GM18858 (cell line): Measurements from ENCODE around the gene ALKBH3.

ENCODE experiments used
- ATAC-seq: cut with Tn5 transposase; IDR thresholded peaks from one replicate; pipeline ENCODE4 v1.9.1; 2021; ENCODE audit not compliant: unreplicated experiment

The ALKBH3 gene

DNA sequence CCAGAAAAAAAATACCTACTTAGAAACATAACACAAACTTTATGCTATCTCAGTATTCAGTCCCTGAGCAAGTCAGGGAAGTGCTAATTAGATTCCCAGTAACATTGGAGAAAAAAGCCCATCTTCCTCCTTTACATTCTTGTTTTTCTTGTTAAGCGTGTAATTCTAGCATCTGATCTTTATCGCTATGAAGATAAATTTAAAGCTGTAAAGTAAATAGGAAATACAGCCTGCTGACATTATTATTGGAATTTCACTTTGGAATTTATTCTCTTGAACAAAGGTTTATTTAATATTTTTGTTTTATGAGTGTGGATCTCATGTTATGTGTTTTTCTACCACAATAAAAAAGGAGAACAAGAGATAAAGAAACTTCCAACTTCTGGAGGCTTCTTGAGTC is 13.9 kb downstream of the ALKBH3 start:
- ATAC-seq: no peak

DNA sequence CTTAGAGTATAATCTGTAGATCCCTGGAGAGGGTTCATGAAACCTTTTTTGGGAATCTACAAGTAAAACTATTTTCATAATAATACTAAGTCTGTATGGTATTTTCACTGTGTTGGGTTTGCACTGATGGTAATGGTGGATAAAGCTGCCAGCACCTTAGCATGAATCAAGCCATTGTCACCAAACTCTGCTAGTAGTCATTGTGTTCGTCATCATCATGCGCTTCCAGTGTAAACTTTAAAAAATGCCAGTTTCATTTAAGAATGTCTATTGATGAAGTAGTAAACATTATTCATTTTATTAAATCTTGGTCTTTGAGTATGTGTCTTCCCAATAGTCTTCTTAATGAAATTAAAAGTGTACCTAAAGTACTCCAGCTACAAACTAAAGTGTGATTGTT is 15.0 kb downstream of the ALKBH3 start:
- ATAC-seq: no peak

DNA sequence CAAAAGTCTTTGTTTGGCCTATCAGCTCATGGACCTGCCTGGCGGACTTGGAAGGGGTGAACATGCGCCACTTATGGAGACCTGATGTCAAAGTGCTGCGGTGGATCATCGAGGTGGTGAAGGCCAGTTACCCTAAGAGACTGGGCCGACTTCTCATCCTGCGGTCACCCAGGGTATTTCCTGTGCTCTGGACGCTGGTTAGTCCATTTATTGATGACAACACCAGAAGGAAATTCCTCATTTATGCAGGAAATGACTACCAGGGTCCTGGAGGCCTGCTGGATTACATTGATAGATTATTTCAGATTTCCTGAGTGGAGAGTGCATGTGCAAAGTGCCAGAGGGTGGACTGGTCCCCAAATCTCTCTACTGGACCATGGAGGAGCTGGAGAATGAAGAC is 17.9 kb downstream of the ALKBH3 start:
- no peak for ATAC-seq

DNA sequence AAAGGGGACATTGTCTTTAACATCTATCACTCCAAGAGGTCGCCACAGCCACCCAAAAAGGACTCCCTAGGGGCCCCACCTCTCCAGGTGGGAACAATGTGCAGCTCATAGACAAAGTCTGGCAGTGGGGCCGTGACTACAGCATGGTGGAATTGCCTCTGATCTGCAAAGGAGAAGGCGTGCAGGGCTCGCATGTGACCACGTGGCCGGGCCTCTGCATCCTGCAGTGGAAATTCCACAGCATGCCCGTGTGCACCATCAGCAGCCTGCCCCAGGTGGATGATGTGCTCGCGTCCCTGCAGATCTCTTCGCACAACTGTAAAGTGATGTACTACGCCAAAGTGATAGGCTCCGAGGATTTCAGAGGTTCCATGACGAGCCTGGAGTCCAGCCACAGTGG is 18.5 kb downstream of the ALKBH3 start:
- no peak for ATAC-seq

DNA sequence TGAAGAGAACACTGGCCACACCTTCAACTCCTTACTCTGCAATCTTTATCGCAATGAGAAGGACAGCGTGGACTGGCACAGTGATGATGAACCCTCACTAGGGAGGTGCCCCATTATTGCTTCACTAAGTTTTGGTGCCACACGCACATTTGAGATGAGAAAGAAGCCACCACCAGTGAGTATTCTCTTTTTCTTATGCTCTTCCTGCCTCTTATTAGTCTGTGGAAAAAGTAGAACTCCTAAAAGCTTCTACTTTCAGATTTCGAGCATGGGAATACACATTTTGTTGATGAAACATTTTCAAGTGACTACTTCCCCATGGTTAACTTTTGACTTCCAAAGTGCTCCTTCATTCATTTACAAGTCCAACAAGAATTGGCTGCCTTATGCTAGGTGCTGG is 20.9 kb downstream of the ALKBH3 start:
- no peak for ATAC-seq

DNA sequence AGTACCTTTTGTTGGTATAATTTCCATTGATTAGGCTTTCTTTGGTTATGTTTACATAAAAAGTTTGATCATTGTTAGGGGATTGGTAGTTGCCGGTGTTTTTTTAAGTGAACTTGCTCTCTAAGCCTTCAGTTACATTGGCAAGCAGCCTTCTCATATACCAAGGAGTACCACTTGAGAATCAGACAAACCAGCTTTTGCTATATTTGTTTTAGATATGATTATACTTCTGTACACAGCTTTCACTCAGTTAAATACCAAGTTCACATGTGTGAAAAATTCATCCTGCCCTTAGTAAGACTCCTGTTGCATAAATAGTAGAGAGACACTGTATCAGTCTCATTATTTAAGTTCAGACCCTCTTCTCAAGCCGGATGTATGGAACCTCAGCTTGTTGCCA is 22.4 kb downstream of the ALKBH3 start:
- no peak for ATAC-seq

DNA sequence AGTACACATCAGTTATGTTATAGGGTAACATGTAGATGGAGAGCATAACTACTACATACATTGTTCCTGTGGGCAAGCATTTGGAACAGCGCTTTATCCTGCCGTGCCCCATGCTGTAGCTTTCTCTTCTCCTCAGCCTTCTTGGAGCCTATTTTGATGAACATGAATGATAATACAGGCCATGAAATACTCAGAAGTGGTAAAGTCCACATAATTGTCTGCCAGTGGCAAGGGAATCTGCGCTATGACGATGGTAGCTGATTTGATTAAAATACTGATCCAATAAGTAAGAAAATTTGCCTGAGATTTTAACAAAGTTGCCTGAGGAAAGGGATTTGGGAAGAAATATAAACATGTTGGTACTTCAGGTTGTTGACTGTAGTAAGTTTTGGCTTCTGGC is 23.3 kb downstream of the ALKBH3 start:
- ATAC-seq: no peak

DNA sequence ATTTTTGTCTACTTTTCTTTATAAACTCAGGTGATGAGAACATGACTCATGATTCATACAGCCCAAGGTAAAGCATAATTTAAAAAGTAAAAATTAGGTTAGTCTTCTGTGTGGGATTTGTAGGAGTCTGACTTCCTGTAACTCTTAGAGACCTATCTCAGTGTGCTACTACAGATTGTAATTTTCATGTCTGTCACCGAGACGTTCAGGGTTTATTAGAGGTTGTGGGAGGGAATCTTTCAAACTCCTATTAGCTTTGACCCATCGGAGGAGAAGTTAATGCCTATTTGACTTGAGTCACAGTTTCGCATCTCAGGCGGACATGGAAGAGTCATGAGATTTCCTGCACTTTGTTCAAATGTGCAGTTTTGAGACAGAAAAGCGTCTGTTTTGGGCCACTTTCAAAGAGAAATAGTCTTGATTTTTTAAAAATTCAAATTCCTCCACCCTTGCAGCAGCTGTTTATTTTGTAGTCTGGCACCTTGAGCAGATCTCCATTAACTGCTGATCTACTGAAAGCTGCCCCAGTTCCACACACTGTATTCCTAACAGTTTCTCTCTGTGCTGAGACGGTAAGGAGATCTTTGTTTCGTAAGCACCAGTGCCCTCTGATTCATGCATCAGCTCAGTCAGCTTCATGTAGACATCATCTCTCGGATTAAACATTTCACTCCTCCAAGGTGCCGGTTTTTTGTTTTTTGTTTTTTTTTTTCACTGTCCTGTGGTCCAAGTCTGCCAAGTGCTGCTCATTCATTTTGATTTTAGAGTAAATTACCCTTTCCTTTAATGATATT is 24.3 kb downstream of the ALKBH3 start:
- ATAC-seq: no peak

DNA sequence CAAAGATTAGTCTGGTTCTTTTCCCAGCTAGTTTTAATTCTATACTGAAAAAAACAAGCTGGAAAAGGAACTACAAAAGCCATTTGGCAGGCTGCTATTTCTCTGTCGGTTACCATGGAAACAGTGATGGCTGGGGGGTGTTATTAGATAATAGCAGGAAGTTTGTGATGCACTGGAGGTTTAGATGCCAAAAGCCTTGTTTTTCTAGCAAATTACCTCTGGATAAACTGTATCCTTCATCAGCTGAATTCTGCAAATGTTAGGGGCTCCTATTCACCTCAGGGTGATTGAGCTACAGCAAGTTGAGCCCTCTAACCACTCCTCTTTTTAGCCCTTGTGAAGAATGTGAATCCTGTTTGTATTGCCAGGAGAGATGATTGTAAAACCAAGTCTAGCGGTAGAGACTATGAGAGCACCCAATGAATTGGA is 25.2 kb downstream of the ALKBH3 start:
- ATAC-seq: no peak

DNA sequence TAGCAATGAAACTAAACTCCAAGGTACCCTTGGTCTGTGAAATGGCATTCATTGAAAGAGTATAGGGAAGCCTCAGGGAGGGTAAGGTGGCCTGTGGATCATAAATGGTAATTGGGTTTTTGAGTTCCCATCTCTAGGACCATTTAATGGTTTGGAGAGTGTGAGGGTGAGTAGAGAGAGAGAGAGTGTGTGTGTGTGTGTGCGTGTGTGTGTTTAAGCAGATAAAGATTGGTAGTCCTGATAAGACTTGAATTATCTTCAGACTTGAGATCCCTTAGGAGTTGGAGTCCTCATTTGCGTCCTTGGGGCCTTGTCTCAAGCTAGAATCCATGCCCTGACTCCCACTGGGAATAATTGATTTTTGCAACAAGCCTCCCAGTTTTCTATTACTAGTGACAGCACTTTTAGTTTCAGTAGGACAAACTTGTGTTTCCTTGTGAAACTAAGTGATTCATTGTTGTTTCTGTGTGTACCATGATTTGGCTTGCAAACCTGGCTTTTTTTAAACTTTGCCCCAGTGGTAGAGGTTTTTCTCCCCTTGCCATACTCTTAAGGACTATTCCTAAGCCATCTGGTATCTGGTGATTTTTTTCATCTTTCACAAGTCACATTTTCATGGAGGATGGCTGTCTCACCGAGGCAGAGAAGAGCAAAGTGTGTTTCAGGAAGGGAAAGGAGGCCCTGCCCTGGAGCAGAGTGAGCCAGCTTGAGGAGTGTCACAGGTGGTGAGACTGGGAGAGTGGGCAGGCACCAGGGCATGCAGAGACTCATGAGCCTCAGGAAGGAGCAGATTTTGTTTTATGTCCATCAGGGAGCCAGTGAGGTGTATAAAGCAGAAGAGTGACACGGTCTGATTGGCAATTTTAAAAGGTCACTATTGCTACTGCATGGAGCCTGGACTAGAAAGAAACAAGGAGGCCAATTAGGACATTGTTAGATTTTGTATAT is 26.7 kb downstream of the ALKBH3 start:
- ATAC-seq: peak; percentile 50

DNA sequence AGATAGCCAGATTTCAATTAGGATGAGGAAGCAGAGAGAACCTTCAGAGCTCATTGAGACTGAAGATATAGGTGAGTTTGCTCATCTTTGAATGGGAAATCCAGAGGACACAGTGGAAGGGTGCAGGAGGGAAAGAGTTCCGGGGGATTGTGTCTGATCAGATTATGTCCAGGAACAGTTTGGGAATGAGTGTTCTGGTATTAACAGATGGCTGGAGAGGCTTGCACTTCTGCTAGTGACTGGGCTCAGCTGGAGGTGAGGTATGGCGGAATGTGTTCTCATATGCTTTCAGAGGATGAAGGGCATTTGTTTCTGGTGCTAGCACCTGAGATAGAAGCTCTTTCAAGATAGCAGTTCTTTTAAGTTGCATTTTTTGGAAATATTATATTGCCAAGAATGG is 27.6 kb downstream of the ALKBH3 start:
- ATAC-seq: no peak

DNA sequence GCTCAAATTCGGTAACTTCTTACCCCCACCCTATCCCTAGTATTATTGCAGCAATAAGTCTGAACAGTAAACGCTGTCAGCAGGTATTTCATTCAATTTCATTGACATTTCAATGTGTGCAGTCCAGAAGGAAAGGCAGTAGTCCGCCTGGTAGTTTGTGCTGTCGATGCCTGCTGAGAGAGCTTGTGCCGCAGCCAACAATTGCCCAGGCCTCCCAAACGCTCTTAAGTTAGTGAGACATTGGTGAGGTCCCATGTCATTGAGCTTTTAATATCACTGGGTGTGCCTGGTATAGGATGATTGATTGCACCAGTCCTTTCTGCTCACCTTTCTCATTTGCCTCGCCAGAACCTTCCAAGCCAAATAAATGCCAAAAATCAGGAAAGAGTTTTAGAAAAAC is 28.1 kb downstream of the ALKBH3 start:
- ATAC-seq: no peak

DNA sequence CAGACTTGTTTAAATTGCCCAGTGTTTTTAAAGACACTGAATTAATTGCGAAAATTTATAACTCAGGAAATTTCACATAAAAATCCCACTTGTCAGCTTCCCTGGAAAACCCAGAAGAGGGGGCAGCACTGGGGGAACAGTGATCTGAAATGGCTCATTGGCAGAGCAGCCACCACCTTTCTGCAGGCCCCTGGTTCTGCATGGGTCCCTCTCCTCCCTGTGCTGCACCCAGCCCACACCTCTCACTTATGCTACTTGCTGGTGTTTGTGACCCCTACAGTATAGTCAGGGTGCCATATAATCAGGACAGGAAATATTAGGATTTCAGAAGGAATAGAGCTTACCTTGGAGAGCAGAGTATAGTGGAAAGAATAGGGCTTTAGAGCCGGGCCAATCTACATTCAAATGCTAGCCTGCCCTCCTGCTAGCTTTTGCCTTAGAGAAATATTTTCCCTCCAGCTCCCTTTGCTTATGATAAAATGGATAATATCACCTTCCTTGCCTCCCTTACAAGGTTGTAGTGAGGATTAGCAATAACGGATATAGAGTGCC is 33.3 kb downstream of the ALKBH3 start:
- ATAC-seq: no peak

DNA sequence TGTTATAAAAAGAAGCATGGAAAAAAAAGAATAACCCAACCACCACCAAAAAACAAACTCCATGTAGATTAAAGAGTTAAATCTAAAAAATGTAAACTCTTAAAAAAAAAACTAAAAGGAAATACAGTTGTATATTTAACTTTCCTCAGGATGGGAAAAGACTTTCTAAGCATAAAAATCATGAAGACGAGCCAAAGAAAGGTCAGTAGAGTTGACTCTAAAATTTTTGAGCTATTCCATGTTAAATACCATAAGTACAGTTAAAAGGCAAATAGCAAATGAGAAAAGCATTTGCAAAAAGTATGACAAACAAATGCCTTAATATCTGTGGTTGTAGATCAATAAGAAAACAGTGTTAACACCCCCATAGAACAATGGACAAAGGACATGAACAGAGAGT is 33.8 kb downstream of the ALKBH3 start:
- ATAC-seq: no peak

DNA sequence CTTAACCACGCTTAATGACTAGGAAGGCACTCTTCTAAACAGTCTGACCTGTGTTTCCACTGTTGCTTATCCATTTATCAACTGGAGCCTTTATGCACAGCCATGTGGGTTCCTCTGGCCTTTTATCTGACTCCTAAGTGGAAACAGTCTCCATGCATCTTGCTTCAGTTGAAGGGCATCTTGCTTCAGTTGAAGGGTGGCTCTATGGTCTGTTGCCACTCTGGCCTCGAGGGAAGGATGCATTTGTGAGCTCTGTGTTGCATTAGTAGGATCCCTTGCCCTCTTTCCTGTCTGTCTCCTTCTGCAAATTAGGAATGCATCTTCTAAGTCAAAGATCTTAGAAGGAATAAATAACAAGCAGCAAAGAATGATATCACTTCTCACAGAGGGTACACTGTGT is 36.0 kb downstream of the ALKBH3 start:
- no peak for ATAC-seq

DNA sequence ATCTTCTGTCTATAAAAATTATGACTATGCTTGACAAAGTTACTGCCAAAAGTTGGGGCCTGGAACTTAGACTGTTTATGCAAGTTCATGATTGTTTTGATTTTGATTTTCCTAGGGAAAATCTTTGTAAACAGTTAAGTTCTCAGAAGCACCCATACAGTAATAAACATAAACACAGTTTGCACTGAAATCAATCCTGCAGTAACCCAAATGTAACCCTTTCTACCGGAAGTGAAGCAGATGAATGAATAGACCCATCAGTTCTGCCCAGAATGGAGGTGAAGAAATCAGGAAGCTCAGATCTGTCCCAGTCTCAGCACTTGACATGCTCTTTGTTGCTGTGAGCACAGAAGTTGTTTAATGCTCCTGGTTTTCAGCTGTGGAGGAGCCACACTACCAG is 37.2 kb downstream of the ALKBH3 start:
- ATAC-seq: no peak

DNA sequence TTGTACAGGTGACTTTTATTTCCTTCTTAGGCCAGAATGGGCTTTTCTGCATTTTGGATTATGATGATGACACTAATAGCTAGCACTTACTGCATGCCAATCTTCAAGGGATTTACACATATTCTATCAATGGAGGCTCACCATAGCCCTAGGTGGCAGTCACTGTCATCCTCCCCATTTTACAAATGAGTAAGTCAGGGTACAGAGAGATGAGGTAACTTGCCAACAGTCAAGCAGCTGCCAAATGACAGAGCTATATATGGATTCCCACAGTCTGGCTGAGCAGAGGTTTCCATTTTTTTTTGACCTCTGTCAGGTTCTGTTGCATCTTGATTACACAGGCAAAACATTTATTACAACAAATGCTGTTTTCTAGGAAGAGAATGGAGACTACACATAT is 38.0 kb downstream of the ALKBH3 start:
- no peak for ATAC-seq

DNA sequence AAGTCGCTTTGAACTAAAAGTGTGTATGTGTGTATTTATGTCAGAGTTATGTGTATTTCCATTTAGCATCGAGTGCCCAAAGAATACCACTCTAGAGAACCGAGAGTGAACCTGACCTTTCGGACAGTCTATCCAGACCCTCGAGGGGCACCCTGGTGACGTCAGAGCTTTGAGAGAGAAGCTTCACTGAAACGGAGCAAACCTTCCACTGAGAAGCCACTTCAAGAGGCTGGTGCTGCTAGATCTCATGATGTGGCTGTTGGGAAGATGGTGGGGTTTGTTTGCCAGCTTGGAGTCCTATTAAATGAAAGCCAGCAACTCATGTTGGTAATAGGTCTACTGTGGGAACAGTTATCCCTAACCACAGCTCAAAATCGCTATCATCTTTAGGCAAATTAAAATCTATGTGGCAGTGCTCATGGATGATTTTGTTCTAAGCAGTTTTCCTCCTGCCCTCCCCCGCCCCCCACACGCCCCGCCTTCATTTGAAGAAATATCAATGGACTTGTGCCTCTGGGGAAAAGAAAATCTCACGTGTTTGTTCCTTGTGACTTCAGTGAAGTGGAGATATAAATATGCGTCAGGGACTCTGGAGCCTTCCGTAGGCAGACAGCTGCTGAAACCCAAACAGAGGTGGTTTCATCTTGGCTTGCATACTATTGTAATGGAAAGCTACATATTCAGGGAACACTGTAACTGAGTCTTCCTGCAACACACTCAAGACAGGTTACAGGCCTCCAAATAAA is 39.4 kb downstream of the ALKBH3 start:
- no peak for ATAC-seq

DNA sequence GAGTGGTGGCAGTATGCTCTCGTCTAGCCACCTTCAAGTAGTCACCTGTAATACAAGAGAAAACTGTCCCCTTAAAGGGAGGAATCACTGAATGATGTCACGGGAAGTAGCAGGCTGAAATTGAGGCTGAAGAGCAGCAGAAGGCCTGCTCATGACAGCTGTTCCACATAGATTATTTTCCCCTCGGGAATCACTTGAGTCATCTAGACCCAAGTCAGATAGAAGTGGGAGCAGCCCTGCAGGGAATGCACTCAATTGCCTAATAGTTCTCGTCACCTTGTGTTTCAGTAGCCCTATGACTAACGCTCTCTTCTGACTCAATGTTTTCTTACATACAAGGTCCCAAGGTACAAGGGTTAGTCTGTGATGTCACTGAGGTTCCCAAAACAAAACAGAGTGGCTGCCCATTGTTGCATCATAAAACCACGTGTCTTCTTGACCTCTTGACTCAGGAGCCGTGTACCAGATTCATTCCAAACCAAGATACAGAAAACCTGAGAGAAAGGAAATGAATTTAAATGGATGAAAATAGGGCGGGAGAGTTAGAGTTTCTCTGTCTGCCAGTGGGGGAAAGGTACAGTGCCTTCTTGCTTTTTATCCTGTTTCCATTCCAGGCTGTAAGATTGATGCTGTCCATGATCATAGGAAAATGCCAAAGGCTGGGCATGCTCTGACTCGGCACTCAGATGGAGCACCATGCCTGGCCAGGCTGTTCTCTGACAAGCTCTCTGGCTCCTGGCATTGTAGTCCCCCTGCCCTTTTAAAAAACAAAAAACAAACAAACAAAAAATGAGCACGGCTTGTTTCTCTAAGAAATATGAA is 40.2 kb downstream of the ALKBH3 start:
- ATAC-seq: no peak

DNA sequence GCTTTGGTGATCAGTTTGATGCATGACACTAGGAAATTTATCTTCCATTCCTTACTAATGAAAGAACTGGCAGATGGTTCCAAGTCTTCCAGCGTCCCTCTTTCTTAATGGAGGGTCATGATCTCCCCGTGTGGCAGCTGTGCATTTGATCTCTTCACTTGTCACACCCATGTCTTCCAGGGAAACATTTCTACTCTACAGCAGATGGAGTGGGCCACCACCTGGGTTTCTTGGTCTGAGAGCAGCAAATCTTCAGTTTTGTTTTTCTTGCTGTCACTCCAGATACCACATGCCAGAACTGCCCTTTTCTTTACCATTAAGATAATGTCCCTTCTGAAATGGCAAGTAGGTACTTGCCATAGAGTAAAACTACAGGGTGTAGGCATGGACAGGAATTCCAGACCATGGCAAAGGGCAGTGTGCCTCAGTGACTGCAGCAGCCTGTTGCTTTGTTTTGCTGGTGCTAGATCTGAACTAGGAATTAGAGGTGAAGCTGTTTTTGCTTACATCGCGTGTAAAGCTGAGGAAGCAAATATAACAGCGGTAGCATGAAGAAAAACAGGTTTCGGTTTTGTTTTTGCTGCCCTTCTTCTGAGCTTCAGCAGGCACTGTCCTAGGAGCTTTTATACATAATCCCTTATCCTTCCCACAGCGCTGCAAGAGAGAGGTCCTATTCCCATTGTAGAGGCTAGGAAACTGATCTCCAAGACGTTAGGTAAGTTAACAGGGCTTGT is 41.1 kb downstream of the ALKBH3 start:
- ATAC-seq: no peak
